Dedifferentiated amniotic fluid mesenchymal stem cell (primary cell): ENCODE results near the gene TRAFD1.

ENCODE experiments used
- DNase-seq: peaks from one replicate; pipeline ENCODE4 v3.0.0-alpha.2; 2016; ENCODE audit errors: extremely low spot score

The TRAFD1 gene

DNA sequence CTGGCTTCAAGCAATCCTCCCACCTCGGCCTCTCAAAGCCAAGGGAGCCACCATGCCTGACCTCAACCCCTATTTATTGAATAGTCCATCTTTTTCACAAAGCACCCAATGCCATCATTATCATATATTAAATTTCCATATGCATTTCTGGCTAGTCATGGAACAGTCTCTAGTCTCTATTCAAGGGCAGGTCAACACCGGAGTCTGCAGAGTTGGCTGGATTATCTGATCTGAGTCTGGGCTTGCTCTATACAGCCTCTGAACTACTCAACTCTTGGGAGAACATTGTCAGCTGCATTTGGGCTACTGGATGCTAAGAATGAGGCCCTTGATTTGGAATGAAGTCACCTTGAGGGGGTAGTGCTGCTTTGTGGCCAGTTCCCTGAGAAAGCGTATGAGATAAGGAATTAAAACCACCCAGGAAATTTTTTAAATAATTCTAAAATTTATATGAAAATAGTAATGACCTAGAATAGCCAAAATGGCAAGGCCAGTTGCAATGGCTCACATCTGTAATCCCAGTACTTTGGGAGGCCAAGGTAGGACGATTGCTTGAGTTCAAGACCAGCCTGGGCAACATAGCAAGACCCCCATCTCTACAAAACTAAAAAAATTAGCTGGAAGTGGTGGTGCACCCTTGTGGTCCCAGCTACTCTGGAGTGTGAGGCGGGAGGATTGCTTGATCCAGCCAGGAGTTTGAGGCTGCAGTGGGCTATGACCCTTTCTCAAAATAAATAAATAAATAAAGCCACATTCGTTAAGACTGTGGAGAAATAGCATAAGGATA, 9.9 kb upstream of the TRAFD1 start:
- no peak for DNase-seq

DNA sequence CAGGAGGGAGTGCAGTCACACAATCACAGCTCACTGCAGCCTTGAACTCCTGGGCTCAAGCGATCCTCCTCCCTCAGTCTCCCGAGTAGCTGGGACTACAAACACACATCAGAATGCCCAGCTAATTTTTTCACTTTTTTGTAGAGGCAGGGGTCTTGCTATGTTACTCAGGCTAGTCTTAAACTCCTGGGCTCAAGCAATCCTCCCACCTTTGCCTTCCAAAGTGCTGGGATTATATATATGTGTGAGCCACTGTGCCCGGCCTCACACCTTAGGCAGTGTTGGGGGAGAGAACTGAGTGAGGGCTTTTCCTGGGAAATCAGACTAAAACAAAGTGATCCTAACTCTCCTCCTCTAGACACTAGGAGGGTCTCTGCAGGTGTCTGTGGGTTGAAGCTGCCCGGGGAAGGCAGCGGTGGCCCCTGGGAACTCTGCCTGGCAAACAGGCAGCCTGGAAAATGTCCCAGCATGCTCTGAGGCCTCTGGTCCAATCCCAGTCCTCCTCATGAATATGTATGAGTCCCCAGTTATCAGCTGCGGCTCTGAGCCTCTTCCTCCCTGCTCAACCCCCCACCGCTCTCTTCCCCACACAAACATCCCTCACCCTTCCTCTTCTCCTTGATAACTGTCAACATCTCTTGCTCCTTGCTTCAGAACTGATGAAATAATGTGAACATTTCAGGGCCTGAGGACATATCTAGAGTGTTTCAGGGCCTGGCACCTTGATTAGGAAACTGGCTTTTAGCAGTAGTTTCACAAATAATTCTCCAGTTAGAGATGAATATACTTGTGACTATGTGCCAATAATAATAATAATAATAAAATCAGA, 8.9 kb upstream of the TRAFD1 start:
- DNase-seq = no peak

DNA sequence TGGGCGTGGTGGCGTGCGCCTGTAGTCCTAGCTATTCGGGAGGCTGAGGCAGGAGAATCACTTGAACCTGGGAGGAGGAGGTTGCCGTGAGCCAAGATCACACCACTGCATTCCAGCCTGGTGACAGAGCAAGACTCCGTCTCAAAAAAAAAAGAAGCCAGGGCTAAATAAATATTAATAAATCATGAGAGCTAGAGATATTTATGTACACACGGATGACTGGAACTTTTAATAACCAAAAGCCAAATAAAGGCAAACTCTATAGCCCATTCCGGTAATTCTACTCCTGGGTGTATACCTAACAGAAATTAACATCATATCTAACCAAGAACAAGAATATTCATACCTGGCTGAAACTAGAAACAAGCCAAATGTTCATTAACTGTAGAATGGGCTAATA, 7.7 kb upstream of the TRAFD1 start:
- no peak for DNase-seq

DNA sequence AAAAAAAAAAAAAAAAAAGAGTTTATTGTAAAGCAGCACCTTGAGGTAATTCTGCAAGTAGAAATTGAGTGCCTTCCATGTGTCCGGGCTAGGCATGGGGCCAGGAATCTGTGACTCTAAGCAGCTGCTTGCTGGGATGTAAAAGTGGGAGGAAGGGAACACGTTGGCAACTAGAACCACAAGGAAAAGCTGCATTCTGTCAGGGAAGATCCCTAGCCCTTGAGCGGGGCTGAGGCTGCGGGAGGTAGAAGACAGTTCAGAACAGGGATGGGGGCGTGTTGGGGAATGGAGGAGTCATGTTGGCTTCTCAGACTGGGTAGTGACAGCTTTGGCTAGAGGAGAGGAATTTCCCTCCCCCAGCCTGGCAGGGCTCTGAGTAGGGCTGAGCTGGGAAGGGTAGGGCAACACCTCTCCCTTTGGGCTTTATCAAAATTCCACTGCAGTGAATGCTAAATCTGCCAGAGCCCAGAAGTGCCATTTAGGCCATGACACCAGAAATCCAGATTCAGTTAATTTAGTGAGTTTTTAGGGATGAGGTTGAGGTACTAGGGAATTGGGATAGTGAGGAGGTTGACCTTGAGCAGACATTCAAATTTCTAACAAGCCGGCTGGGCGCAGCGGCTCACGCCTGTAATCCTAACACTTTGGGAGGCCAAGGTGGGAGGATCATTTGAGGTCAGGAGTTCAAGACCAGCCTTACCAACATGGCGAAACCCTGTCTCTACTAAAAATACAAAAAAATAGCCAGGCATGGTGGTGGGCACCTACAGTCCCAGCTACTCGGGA, 3.4 kb upstream of the TRAFD1 start:
- DNase-seq = peak; percentile 58

DNA sequence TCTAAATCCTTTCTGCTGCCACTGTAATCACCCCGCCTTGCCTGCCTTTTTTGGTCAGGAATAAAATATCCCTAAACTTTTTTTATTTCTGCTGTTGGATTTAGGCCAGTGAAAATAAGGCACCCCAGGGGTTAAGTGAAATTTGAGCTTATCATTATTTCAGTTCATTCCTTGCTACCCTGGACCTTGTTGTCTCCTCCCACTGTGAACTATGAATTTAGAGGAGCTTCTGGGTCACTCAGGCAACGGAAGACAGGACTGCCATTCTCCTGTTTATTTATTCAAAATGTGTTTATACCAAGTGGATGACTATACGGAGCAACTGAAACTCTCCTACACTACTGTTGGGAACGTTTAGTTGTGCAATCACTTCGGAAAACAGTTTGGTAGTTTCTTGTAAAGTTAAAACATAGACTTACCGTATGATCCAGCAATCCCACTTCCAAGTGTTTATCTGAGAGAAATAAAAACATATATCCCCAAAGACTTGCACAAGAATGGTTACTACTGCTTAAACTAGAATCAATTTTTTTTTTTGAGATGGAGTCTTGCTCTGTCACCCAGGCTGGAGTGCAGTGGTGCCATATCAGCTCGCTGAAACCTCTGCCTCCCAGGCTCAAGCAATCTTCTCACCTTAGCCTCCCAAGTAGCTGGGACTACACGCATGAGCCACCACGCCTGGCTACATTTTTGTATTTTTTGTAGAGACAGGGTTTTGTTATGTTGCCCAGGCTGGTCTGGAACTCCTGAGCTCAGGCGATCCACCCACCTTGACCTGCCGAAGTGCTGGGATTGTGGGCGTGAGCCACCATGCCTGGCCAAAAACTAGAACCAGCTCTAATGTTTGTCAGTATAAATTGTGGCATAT, 2.3 kb upstream of the TRAFD1 start:
- DNase-seq = no peak

DNA sequence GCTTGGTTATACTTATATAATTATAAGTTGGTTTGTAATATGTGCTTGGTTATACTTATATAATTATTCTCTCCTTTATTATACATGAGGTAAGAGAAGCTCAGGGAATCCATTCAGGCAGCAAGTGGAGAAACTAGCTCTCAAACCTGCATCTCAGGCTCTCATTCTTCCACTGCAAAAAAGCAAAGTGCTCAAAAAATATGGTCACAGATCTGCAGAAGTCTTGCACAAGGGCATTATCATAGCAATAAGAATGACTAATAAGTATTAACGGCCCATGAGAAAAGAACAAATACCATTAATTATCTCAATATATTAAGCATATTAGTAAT, 476 bp upstream of the TRAFD1 start:
- no peak for DNase-seq

DNA sequence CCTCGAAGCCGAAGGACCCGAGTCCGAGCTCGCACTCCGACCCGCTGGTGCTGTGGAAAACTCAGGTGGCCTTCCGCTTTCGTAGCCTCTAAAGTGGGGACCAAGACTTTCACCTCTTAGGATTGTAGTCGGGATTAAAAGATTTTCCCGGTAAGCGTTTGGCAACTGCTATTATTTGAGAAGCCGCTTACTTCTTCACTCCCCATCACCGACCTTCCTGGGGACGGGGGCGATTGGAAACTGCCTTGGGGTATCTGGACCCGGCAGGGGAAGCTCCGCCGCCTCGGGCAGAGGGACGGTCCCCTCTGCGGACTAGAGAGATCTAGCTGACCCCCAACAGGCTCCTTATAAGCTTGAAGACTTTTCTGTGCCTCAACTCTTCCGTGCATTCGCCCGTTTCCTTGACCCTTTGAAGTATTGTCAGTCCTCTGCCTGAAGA, 659 bp downstream of the TRAFD1 start:
- no peak for DNase-seq

DNA sequence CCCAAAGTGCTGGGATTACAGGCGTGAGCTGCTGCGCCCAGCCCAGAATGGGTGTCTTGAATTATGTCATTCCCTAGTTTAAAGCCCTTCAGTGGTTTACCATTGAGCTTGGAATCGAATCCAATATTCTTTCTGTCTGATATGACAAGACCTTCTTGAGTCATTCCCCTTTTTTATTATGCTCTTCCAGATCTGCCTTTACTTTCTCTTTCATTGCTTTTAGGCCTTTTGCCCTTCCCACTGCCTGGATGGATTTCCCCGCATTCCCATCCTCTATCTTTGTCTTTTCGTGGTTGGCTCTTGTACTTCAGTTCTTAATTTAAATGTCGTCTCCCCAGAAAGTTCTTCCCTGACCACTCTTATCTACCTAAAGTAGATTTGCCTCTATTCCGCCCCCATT, 1.6 kb downstream of the TRAFD1 start:
- no peak for DNase-seq

DNA sequence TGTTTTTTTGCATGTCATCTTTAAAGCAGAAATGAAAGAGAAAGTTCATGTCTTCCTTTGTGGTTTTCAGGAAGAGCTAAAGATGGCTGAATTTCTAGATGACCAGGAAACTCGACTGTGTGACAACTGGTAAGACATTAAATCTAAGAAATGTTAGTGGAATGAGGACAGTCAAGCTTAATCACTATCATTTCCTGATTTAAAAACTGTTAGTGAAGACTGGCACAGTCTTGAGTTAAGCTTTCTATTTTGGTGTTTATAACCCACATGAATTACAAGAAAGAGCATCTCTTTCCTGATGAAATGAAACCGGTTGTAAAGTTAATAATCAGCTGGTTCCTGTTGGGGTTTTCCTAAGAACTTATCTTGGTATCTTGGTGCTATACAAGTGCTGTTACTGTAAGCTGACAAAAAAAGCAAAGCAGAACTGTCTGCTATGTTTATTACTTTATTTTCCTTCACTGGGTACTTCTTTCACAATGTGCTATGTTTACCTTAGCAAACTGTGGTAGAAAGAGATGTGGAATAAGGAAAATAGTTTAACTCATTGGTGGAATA, 5.2 kb downstream of the TRAFD1 start:
- DNase-seq = no peak

DNA sequence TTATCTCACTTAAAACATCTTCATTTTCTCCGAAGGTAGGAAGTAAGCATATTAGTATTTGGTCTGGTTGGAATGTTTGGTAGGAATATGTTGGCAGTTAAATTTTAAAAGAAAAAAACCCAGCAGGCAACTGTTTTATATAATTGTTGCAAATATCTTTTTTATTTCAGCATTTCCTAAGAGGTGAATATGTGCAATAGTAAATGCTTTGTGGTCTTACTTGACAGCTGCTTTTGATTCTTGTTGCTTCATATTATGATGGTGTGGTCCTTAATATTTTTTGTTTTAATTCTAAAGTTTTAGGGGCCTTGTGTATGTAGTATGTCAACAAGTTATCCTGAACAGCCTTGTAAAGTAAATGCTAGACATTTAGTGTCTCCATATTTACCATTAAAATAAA, 6.3 kb downstream of the TRAFD1 start:
- no peak for DNase-seq

DNA sequence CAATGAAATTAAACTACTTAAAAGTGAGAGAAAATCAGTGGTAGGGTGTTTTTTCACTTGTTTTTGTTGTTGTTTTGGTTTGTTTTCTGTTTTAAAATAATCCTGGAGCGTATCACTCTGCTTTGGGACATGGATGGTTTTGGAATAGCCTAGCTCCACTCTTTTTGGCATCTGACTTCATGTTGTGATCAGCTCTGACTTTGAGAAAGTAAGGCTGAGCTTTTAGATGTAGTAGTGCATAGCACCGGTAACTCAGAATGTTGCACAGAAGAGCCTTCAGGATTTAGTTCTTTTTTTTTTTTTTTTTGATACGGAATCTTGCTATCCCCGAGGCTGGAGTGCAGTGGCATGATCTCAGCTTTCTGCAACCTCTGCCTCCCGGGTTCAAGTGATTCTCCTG, 8.1 kb downstream of the TRAFD1 start:
- no peak for DNase-seq

DNA sequence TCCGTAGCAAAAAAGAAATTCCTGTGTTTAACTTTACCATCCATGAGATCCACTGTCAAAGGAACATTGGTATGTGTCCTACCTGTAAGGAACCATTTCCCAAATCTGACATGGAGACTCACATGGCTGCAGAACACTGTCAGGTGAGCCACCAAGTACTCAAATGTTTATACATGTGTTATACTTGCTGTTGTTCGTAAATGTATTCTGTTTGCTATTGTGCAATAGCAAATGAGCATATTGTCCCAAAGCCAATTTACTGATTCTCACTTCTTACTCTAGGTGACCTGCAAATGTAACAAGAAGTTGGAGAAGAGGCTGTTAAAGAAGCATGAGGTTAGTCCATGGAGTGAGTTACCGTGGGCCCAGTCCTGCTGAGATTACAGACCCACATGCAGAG, 9.4 kb downstream of the TRAFD1 start:
- DNase-seq = no peak

DNA sequence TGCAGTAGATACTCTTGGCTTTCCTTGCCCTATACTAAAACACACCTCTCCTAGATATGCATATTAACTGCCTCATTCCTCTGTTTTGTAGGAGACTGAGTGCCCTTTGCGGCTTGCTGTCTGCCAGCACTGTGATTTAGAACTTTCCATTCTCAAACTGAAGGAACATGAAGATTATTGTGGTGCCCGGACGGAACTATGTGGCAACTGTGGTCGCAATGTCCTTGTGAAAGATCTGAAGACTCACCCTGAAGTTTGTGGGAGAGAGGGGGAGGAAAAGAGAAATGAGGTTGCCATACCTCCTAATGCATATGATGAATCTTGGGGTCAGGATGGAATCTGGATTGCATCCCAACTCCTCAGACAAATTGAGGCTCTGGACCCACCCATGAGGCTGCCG, 15.4 kb downstream of the TRAFD1 start:
- no peak for DNase-seq

DNA sequence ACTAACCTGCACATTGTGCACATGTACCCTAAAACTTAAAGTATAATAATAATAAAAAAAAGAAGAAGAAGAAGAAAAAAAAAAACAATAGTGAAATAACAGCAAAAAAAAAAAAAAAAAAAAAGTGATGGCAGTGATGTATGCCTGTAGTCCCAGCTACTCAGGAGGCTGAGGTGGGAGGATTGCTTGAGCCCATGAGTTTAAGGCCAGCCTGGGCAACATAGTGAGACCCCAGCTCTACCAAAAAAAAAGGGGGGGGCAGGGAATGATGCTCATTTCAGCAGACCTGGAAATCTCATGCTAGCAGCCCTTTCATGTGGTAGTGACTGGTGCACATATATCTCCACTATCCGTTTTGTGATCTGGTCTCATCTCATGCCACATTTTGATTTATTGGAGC, 20.8 kb downstream of the TRAFD1 start:
- DNase-seq = no peak

DNA sequence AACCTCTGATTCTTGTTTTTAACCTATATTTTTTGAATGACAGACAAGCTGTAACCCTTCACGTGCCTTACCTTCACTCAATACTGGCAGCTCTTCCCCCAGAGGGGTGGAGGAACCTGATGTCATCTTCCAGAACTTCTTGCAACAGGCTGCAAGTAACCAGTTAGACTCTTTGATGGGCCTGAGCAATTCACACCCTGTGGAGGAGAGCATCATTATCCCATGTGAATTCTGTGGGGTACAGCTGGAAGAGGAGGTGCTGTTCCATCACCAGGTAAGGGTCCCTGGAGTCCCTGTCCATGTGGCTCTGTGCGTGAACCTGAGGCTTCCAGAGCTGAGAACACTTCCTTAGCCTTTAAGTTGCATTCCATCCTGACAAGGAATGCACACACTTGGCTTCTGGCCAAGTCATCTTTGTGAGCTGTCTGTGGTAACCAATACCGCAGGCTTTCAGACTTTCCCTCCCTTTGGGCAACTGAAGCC, 22.7 kb downstream of the TRAFD1 start:
- no peak for DNase-seq

DNA sequence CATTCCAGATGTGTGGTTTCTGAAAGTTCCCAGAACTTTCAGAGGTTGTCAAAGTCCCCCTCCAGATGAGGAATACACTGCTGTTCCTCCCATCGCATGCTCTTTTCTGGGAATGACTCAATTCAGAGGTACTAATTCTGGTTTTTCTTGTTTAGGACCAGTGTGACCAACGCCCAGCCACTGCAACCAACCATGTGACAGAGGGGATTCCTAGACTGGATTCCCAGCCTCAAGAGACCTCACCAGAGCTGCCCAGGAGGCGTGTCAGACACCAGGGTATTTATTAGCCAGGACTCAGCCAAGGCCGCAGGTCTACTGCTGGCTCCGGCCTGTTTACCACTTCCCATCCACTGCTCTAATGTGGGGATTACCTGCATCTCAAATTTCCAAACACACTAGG, 24.2 kb downstream of the TRAFD1 start:
- DNase-seq = no peak

DNA sequence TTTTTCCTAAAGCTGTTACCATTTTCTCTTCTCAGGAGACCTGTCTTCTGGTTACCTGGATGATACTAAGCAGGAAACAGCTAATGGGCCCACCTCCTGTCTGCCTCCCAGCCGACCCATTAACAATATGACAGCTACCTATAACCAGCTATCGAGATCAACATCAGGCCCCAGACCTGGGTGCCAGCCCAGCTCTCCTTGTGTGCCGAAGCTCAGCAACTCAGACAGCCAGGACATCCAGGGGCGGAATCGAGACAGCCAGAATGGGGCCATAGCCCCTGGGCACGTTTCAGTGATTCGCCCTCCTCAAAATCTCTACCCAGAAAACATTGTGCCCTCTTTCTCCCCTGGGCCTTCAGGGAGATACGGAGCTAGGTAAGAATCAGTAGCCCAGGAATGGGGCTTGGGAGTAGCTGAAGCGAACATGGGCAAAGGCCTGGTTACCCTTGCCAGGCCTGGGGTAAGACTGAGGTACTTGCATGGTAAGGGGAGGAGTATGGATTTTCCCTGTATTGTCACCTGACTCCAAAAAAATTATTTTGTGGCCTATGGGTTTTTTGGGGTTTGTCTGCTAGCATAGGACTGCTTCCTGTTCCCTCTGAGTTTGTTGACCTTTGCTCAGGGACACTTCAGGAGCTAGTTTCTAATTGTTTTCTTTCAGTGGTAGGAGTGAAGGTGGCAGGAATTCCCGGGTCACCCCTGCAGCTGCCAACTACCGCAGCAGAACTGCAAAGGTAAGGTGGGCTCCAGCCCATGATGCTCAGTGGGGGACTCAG, 26.6 kb downstream of the TRAFD1 start:
- DNase-seq = no peak

DNA sequence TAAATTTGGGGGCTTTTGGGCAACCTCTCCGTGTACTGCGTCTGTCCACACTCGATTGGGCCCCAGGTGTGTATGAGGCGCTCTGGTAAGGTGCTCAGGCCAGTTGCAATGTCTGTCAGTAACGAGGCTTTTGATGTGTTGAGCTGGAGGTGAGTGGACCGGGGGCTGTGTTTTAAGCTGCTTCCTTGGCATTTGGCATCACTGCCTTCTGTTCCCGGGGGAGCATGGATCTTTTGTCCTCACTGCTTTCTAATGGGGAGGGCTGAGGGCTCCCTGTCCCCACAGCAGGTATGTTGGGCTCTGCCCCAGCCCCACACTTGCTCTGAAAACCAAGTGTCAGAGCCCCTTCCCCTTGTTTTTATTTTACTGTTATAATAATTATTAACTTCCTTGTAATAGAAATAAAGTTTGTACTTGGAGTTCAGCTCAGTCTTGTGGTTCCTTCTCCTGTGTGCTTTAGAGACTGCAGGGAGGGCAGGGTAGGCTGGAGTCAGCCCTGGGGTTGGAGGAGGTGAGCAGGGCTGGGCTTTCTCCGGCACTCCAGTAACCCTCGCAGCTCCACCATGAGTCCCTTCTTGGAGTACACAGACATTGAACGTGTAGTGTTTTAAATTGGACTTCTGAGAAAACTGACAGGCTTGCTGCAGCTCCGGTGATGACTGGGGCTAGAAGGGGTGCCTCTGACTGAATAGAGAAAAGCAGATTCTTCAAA, 28.0 kb downstream of the TRAFD1 start:
- no peak for DNase-seq

DNA sequence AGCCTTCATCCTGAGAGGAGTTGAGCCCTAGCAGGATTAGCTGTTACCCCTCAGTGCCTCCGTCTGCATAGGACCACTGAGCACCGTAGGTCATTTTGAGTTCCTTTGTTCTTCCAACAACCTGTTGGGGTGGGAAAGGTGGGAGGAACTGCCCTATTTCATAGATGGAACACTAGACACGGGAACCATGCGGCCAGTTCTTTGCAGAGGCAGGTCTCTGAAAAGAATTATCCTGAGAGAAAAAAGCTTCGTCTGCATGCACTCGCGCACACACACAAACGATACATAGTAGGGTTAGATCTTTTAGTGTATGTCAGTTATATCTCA, 28.5 kb downstream of the TRAFD1 start:
- DNase-seq = no peak
